Stimulated activated CD4-positive, alpha-beta T cell treated with anti-CD3 and anti-CD28 coated beads, Interleukin-2, amount 100 ng/mL, for 24 hours (primary cell): Measurements from ENCODE around the gene ANKZF1.
"Not testable (repeated sequence)": the region's sequence is repeated elsewhere in the genome, so short reads cannot be mapped to it uniquely, and the experiment has no call there.

ENCODE experiments used
- DNase-seq, 2 donors: peaks; one replicate each; pipeline ENCODE4 v3.0.0-alpha.2; 2020

The ANKZF1 gene

GRCh38 chr2:219229305-219230058, at the start of gene ANKZF1, which contains the start of gene ATG9A:
TSS of gene ANKZF1 (plus strand) at chr2:219229806. CDS start at chr2:219230258, 452 bp downstream.
TSS of gene ATG9A (minus strand) at chr2:219229636. CDS start at chr2:219228024, 1,612 bp downstream.
- DNase-seq, result peak; percentile 98

- DNase-seq, result no peak
Observed at GRCh38 chr2:219180961-219181360, 48.6 kb upstream of the ANKZF1 start.

- DNase-seq, result no peak
Observed at GRCh38 chr2:219181531-219181930, 48.1 kb upstream of the ANKZF1 start.

GRCh38 chr2:219182331-219183150, 47.1 kb upstream of the ANKZF1 start:
- no peak for DNase-seq

GRCh38 chr2:219183151-219183772, 46.3 kb upstream of the ANKZF1 start:
- no peak for DNase-seq

GRCh38 chr2:219184121-219184520, 45.5 kb upstream of the ANKZF1 start:
- DNase-seq, result no peak

- no peak for DNase-seq
Observed at GRCh38 chr2:219186754-219187456, 42.7 kb upstream of the ANKZF1 start.

- DNase-seq, result no peak
Observed at GRCh38 chr2:219197388-219197787, 32.2 kb upstream of the ANKZF1 start.

- no peak for DNase-seq
Observed at GRCh38 chr2:219198974-219199373, 30.6 kb upstream of the ANKZF1 start.

- no peak for DNase-seq
Observed at GRCh38 chr2:219199470-219200211, 30.0 kb upstream of the ANKZF1 start.

- not testable (repeated sequence) for DNase-seq
Observed at GRCh38 chr2:219200502-219201326, 28.9 kb upstream of the ANKZF1 start.

GRCh38 chr2:219201331-219201730, 28.3 kb upstream of the ANKZF1 start:
- not testable (repeated sequence) for DNase-seq

- DNase-seq, result no peak
Observed at GRCh38 chr2:219204425-219205164, 25.0 kb upstream of the ANKZF1 start.

- no peak for DNase-seq
Observed at GRCh38 chr2:219205165-219205538, 24.5 kb upstream of the ANKZF1 start.

GRCh38 chr2:219205981-219206327, 23.7 kb upstream of the ANKZF1 start:
- DNase-seq, result no peak

GRCh38 chr2:219206328-219207133, 23.1 kb upstream of the ANKZF1 start, which contains the start of gene ZFAND2B:
TSS of gene ZFAND2B (plus strand) at chr2:219206782. CDS start at chr2:219206988, 206 bp downstream.
- DNase-seq, result peak; percentile 94 to 96

- DNase-seq, result no peak
Observed at GRCh38 chr2:219207134-219207883, 22.3 kb upstream of the ANKZF1 start.

- no peak for DNase-seq
Observed at GRCh38 chr2:219207884-219208740, 21.5 kb upstream of the ANKZF1 start.
